H1 (cell line): ENCODE results near the gene BCAS3.

Experiments used
- ASH2L ChIP-seq: fragments of 200-600, 300-600 bp; sonication (generic); IDR thresholded peaks from one replicate; pipeline ENCODE4 v1.7.1; 2017; ENCODE audit warnings: low read length
- BCL11A ChIP-seq, 2 experiments: IDR thresholded peaks; one replicate each; pipeline ENCODE4 v1.6.1; 2011; ENCODE audit warnings: low read depth in 2 of 2, low read length in 2 of 2, mild to moderate bottlenecking in 2 of 2
- CTCF ChIP-seq, 3 experiments: IDR thresholded peaks; 1 replicate in 2 of 3; 2 replicates in 1 of 3; pipeline versions ENCODE4 v1.5.1 to v1.6.1; 2011; ENCODE audit warnings: low read length in 3 of 3, mild to moderate bottlenecking in 3 of 3, inconsistent platforms in 2 of 3, low read depth in 1 of 3, moderate library complexity in 1 of 3; ENCODE audit not compliant: insufficient read depth in 1 of 3; ENCODE audit errors: control extremely low read depth in 1 of 3
- POLR2AphosphoS5 ChIP-seq: IDR thresholded peaks from 2 replicates; pipeline ENCODE4 v1.6.1; 2011; ENCODE audit warnings: low read depth, low read length

GRCh38 chr17:61018938-61019337 is 341.3 kb downstream of the BCAS3 start:
- TF ChIP-seq ASH2L, result no peak
- TF ChIP-seq CTCF (IDR thresholded peaks at IDR 0.05; ENCODE audit: control extremely low read depth in 1 of 3, insufficient read depth in 1 of 3, low read depth in 1 of 3, low read length in 3 of 3), result no peak
- TF ChIP-seq BCL11A (IDR thresholded peaks at IDR 0.05; ENCODE audit: low read depth in 2 of 2, low read length in 2 of 2), result no peak
- TF ChIP-seq POLR2AphosphoS5, result no peak
